HG02885 (cell line): ENCODE results near the gene ENOX2.

Source experiments
- ATAC-seq: cut with Tn5 transposase; IDR thresholded peaks from one replicate; pipeline ENCODE4 v1.9.1; 2021; ENCODE audit warnings: mild to moderate bottlenecking; ENCODE audit not compliant: unreplicated experiment, poor library complexity

ENOX2 gene

GRCh38 chrX:130652824-130653578 is 250.0 kb downstream of the ENOX2 start:
- no peak for ATAC-seq

- ATAC-seq = no peak
Measured at GRCh38 chrX:130649738-130650137, 253.3 kb downstream of the ENOX2 start.

- ATAC-seq = no peak
Measured at GRCh38 chrX:130647468-130647867, 255.5 kb downstream of the ENOX2 start.

GRCh38 chrX:130645955-130646583 is 256.9 kb downstream of the ENOX2 start:
- ATAC-seq = no peak

- ATAC-seq = no peak
Measured at GRCh38 chrX:130637591-130637990, 265.4 kb downstream of the ENOX2 start.

GRCh38 chrX:130636277-130636676 is 266.7 kb downstream of the ENOX2 start:
- no peak for ATAC-seq

GRCh38 chrX:130631011-130631410 is 272.0 kb downstream of the ENOX2 start:
- ATAC-seq = no peak

GRCh38 chrX:130628516-130628915 is 274.5 kb downstream of the ENOX2 start:
- ATAC-seq = no peak

- ATAC-seq = no peak
Measured at GRCh38 chrX:130626521-130626920, 276.5 kb downstream of the ENOX2 start.

- ATAC-seq = no peak
Measured at GRCh38 chrX:130625386-130625785, 277.6 kb downstream of the ENOX2 start.

- no peak for ATAC-seq
Measured at GRCh38 chrX:130623518-130623917, 279.5 kb downstream of the ENOX2 start.

- ATAC-seq = no peak
Measured at GRCh38 chrX:130615941-130616340, 287.1 kb downstream of the ENOX2 start.

- ATAC-seq = no peak
Measured at GRCh38 chrX:130607431-130607830, 295.6 kb downstream of the ENOX2 start.

GRCh38 chrX:130606425-130606824 is 296.6 kb downstream of the ENOX2 start:
- ATAC-seq = no peak

GRCh38 chrX:130604882-130605281 is 298.1 kb downstream of the ENOX2 start:
- ATAC-seq = no peak

GRCh38 chrX:130594453-130594916 is 308.5 kb downstream of the ENOX2 start:
- no peak for ATAC-seq

GRCh38 chrX:130593911-130594310 is 309.1 kb downstream of the ENOX2 start:
- ATAC-seq = no peak

GRCh38 chrX:130592204-130592603 is 310.8 kb downstream of the ENOX2 start:
- ATAC-seq = no peak

GRCh38 chrX:130578906-130579305 is 324.1 kb downstream of the ENOX2 start:
- no peak for ATAC-seq

- ATAC-seq = no peak
Measured at GRCh38 chrX:130577431-130577830, 325.6 kb downstream of the ENOX2 start.

- ATAC-seq = peak; percentile 98
Measured at GRCh38 chrX:130575831-130576389, 327.1 kb downstream of the ENOX2 start.
